ENCODE data around the gene OR6Y1.

Gene OR6Y1

DNA sequence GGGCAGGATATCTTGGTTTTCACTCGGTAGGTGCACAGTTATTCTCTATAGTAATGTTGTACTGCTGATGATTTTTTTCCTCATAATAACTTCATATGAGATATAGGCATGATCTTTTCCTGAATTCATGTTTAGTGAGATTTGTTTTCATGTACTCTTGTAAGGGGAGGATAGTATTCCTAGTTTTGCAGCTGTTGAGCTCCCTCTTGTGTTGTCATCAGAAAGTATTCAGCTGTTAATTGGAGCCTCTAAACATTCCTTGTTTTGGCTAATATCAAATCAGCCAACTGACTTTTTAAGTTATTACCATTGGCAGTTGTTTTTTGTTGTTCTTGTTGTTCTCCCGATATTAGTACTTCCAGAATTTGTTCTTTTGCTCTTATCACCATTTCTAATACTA is 57.8 kb downstream of the OR6Y1 start:
- Histone ChIP-seq H3K9ac (ENCODE audit: low read depth, low read length) (no peak overlapping the region), H3K27ac (ENCODE audit: low read depth, low read length) (no peak overlapping the region), H3K27me3 (ENCODE audit: insufficient read depth, low read length) (no peaks in the 10 kb centered on the region), H3K36me3 (ENCODE audit: insufficient read depth, low read length) (no peaks in the 10 kb centered on the region), H3K4me1 (ENCODE audit: insufficient read depth, low read length) (no peaks in the 10 kb centered on the region), H3K9me3 (ENCODE audit: insufficient read depth, low read depth, low read length) (no peaks in the 10 kb centered on the region), H3K4me3 (ENCODE audit: low read length) (no peak overlapping the region)
- 0% methylated on average over 1 of the region's 2 CpGs for WGBS

GRCh38 chr1:158494796-158495195 is 59.4 kb downstream of the OR6Y1 start:
- Histone ChIP-seq H3K27ac (ENCODE audit: low read depth, low read length) (no peak overlapping the region), H3K4me3 (ENCODE audit: low read length) (no peak overlapping the region), H3K36me3 (ENCODE audit: insufficient read depth, low read length) (no peaks in the 10 kb centered on the region), H3K27me3 (ENCODE audit: insufficient read depth, low read length) (no peaks in the 10 kb centered on the region), H3K9me3 (ENCODE audit: insufficient read depth, low read depth, low read length) (no peaks in the 10 kb centered on the region), H3K9ac (ENCODE audit: low read depth, low read length) (no peak overlapping the region), H3K4me1 (ENCODE audit: insufficient read depth, low read length) (no peaks in the 10 kb centered on the region)
- 0% methylated on average over 2 of the region's 2 CpGs for WGBS

All from HUES64 (cell line).